ENCODE measurements around the gene QSOX2. TPM values are rescaled to one million over a fixed set of nuclear protein-coding genes. Genes with fewer than 3 reads are reported as not detected.

The QSOX2 gene
- total RNA-seq, 1 donor from 2014 or later = 21.2 TPM

DNA sequence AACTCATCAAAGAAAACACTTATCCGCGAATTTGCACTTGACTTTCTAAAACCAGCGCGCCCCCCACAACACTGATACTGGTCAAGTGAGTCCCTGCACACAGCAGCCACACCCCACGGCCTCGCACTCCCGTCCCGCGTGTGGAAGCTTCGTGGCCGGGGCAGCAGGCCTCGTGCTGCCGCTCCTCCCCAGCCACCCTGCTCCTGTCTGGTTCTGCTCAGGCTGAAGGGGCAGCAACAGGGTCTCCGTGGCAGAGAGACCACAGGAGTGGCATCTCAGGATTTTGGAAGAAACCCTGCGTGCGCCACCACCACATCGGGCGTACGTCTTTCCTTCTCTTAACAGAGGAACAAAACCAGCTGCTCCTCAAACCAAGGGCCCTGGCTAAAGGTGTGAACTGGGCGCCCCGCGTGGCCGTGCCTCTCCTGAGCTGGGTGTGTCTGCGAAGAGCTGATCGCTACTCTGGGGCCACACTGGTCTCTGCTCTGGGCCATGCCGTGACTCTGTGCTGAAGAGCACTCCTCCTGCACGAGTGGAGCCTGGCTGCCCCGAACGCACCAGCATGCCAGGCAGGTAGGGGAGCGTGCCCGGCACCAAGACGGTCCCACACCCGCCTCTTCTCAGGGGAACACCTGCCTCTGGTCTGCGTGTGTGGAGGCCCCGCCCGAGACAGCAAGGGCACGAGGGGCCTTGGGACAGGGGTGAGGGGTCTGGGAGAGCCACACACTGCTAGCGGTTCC is 23.3 kb downstream of the QSOX2 start:
- Mint-ChIP-seq H3K27ac (ENCODE audit: unreplicated experiment) (no peak overlapping the region), H3K4me3 (ENCODE audit: unreplicated experiment) (no peak overlapping the region), H3K36me3 (ENCODE audit: unreplicated experiment) (peaks cover 5% of the 10 kb centered on the region), H3K27me3 (ENCODE audit: unreplicated experiment) (peaks cover 2% of the 10 kb centered on the region), H3K4me1 (ENCODE audit: low read depth, unreplicated experiment) (peaks cover 19% of the 10 kb centered on the region), H3K9me3 (ENCODE audit: unreplicated experiment) (peaks cover 4% of the 10 kb centered on the region)
- no peak for TF ChIP-seq CTCF (IDR thresholded peaks at IDR 0.05; ENCODE audit: partially characterized antibody, unreplicated experiment)
- DNase-seq = no peak

- no peak overlapping the region for H3K27ac Mint-ChIP-seq (ENCODE audit: unreplicated experiment)
- H3K27me3 Mint-ChIP-seq (ENCODE audit: unreplicated experiment) = peaks cover 1% of the 10 kb centered on the region
- H3K4me3 Mint-ChIP-seq (ENCODE audit: unreplicated experiment) = no peak overlapping the region
- no peak for DNase-seq
- no peak for TF ChIP-seq CTCF (IDR thresholded peaks at IDR 0.05; ENCODE audit: partially characterized antibody, unreplicated experiment)
- H3K9me3 Mint-ChIP-seq (ENCODE audit: unreplicated experiment) = peaks cover 4% of the 10 kb centered on the region
- H3K4me1 Mint-ChIP-seq (ENCODE audit: low read depth, unreplicated experiment) = peaks cover 15% of the 10 kb centered on the region
- H3K36me3 Mint-ChIP-seq (ENCODE audit: unreplicated experiment) = peaks cover 5% of the 10 kb centered on the region
These were observed 25.4 kb downstream of the QSOX2 start for GRCh38 chr9:136220017-136220729.

DNA sequence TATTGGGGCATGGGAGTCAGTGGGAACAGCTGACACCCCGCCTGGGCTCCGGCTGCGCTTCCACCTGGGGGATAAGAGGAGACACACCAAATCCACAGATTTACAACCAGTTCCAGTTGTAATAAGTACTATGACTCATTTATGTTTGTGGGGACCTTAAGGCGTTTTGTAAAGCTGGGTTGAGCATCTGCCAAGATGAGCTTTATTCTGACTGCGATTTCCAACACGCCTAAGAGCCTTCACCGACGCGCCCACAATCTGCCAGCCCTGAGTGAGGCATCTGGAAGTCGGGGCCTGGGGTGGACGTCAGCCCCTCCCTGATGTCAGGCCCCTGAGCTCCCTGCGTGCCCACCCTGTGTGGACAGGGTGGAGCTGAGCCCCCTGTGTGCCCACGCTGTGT is 26.3 kb downstream of the QSOX2 start:
- H3K9me3 Mint-ChIP-seq (ENCODE audit: unreplicated experiment) = peaks cover 4% of the 10 kb centered on the region
- no peaks in the 10 kb centered on the region for H3K27me3 Mint-ChIP-seq (ENCODE audit: unreplicated experiment)
- H3K36me3 Mint-ChIP-seq (ENCODE audit: unreplicated experiment) = peaks cover 10% of the 10 kb centered on the region
- H3K4me1 Mint-ChIP-seq (ENCODE audit: low read depth, unreplicated experiment) = peaks cover 12% of the 10 kb centered on the region
- TF ChIP-seq CTCF (IDR thresholded peaks at IDR 0.05; ENCODE audit: partially characterized antibody, unreplicated experiment) = no peak
- no peak overlapping the region for H3K27ac Mint-ChIP-seq (ENCODE audit: unreplicated experiment)
- H3K4me3 Mint-ChIP-seq (ENCODE audit: unreplicated experiment) = no peak overlapping the region
- no peak for DNase-seq

DNA sequence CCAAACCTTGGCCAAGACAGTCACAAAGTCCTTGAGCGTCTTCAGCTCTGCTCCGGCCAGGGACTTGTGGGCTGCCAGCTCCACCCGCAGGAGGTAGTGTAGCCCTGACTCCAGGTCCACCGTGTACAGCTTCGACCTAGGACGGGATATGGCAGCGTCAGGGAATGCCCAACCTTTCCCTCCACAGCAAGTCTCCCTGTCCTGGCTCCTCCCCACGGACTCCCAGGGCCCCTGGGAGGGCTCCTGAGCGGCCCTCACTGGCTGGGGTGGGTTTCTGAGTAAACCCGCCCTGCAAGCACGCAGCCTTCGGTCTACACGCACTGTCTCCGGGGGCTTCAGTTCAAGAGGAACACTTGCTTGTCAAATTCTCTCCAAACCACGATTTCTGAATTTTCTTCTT is 26.9 kb downstream of the QSOX2 start:
- Mint-ChIP-seq H3K4me3 (ENCODE audit: unreplicated experiment) (no peak overlapping the region), H3K27ac (ENCODE audit: unreplicated experiment) (no peak overlapping the region)
- no peak for DNase-seq

More for the DNA sequence above, 26.9 kb downstream of the QSOX2 start:
- Mint-ChIP-seq H3K27me3 (ENCODE audit: unreplicated experiment) (no peaks in the 10 kb centered on the region), H3K9me3 (ENCODE audit: unreplicated experiment) (peaks cover 4% of the 10 kb centered on the region), H3K36me3 (ENCODE audit: unreplicated experiment) (peaks cover 13% of the 10 kb centered on the region), H3K4me1 (ENCODE audit: low read depth, unreplicated experiment) (peaks cover 8% of the 10 kb centered on the region)
- no peak for TF ChIP-seq CTCF (IDR thresholded peaks at IDR 0.05; ENCODE audit: partially characterized antibody, unreplicated experiment)
